HG02970 (cell line): ENCODE results near the gene IL11.

Source experiments
- ATAC-seq: cut with Tn5 transposase; IDR thresholded peaks from one replicate; pipeline ENCODE4 v1.9.1; 2021; ENCODE audit warnings: mild to moderate bottlenecking, moderate library complexity, moderate number of reproducible peaks; ENCODE audit not compliant: unreplicated experiment, low FRiP score

IL11 gene

GRCh38 chr19:55373993-55374757, 3.9 kb upstream of the IL11 start:
- ATAC-seq = no peak

DNA sequence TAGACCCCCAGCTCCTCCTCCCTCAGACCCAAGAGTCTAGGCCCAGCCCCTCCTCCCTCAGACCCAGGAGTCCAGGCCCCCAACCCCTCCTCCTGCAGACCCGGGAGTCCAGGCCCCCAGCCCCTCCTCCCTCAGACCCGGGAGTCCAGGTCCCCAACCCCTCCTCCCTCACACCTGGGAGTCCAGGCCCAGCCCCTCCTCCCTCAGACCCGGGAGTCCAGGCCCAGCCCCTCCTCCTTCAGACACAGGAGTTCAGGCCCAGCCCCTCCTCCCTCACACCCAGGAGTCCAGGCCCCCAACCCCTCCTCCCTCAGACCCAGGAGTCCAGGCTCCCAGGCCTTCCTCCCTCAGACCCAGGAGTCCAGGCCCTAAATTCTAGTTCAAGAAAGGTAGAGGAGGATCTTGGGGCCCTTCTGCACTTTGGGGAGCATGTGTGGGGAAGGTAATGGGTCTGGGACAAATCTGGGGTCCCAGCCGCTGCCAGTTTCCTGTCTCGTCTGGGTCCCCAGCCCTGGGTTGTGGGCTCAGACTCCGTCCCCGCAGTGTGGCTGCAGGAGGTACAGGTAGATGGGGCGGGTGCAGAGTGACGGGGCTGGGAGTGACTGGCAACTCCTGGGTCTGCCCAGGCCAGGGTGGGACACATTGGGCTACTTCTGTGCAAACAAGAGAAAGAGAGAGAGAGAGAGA, 3.2 kb upstream of the IL11 start:
- ATAC-seq = no peak

- ATAC-seq = no peak
These were observed 2.2 kb upstream of the IL11 start for GRCh38 chr19:55372316-55373081.

DNA sequence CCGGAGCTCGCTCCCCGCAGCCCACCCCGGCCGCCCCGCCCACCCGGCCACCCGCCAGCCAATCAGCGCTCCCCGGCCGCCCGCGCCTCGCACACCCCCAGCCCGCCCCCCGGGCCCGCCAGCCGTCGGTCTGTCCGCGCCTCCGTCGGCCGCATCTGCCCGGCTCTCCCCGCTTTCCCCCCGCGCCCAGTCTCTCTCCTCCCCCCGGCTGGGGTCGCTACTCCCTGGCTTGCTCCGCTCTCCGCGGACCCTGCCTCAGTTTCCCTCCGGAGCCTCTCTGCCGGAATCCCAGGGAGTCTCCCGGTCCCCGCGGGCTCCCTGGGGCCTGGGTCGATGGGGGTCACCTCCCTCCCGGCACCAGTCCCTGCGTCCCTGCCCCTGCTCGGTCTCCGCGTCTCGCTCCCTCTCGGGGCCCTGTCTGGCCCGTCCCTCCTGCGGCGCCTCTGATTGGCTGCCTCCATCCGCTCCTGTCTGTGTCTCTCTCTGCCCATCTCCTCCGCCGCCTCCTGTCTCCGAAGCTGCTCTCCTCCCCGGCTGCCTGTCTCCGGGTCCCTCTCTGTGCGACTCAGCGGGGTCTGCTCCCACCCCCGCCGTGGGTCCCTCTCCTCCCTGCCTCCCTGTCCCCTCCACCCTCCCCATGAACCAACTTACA, 484 bp downstream of the IL11 start:
- ATAC-seq = no peak

DNA sequence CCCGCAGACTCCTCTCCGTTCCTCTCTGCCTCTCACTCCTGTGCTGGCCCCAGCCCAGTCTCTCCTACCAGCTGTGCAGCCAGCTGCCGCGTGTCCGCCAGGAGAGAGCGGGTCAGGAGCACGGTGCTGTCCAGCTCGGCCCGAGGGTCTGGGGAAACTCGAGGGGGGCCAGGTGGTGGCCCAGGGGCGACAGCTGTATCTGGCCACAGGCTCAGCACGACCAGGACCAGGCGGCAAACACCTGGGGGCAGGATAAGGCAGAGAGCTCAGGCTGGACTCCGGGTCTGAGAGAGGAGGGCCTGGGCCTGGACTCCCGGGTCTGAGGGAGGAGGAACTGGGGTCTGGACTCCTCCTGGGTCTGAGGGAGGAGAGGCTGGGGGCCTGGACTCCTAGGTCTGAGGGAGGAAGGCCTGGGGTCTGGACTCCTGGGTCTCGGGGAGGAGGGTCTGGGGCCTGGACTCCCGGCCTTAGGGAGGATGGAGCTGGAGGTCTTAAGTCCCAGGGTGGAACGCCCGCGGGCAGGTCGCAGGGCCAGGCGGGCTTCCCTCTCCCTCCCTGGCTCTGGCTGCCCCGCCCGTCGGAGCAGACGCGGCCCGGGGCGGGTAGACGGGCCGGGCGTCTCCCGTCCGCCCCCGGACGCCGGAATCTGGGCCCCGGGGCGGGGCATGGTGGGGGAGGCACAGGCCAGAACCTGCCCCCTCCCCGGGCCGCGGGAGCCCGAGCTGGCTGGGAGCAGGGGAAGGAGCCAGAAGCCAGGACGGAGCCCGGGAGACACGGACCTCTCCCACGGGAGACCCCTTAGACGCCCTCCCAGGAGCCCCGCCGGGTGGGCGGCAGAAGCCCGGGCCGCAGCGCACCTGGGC, 1.3 kb downstream of the IL11 start:
- ATAC-seq = no peak

DNA sequence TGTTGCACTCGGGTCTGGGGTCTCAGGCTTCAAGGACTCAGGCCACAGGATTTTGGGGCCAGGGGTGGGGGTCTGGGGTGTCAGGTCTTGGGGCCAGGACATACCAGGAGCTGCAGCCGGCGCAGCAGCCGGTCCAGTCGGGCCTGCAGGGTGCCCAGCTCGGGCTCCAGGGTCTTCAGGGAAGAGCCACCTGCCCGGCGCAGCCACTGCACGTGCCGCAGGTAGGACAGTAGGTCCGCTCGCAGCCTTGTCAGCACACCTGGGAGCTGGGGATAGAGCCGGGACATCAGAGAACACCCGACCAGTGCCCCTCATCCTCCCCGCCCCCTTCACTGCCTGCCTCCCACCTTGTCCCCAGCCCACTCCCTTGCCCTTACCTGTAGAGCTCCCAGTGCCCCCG, 2.2 kb downstream of the IL11 start:
- ATAC-seq = no peak

DNA sequence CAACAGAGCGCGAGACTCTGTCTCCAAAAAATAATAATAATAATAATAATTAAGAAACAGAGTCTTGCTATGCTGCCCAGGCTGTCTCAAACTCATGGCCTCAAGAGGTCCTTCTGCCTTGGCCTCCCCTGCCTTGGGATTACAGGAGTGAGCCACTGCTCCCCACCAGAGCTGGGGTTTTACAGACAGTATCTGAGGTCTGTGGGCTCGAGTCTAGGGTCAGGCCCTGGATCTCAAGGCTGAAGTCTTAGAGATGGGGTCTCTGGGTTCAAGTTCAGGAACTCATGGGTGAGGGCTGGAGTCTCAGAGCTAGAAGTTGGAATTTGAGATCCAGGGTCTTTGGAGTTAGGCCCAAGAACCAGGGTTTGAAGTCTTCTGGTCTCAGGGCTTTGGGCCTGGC, 3.5 kb downstream of the IL11 start:
- no peak for ATAC-seq

DNA sequence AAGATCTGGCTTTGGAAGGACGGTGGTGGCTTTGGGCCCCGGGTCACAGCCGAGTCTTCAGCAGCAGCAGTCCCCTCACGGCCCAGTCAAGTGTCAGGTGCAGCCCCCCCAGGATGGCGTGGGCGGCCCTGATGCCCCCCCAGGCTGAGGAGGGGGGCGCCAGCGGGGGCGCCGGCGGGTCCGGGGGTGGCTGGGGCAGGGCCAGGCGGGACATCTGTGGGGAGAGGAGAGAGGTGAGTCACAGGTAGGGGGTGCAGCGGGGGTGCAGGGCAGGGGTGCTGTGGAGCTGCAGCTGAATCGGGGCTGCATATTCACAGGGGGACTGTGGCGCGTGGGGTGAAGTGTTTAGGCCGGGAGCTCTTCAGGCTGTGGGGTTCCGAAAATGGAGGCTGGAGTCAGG, 4.3 kb downstream of the IL11 start:
- no peak for ATAC-seq

DNA sequence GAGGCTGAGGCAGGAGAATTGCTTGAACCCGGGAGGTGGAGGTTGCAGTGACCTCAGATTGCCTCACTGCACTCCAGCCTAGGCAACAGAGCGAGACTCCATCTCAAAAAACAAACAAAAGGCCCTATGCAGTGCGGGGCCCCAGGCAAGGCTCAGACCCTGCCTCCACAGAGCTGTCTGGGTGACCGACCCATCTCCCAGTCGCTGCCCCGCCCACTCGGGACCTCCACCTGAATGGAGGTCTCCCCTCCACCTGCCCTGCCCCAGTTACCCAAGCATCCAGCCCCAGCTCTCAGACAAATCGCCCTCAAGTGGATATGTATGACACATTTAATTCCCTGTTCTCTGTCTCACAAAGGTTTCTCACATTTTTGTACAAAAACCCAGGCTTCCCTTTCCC, 5.0 kb downstream of the IL11 start:
- ATAC-seq = no peak

DNA sequence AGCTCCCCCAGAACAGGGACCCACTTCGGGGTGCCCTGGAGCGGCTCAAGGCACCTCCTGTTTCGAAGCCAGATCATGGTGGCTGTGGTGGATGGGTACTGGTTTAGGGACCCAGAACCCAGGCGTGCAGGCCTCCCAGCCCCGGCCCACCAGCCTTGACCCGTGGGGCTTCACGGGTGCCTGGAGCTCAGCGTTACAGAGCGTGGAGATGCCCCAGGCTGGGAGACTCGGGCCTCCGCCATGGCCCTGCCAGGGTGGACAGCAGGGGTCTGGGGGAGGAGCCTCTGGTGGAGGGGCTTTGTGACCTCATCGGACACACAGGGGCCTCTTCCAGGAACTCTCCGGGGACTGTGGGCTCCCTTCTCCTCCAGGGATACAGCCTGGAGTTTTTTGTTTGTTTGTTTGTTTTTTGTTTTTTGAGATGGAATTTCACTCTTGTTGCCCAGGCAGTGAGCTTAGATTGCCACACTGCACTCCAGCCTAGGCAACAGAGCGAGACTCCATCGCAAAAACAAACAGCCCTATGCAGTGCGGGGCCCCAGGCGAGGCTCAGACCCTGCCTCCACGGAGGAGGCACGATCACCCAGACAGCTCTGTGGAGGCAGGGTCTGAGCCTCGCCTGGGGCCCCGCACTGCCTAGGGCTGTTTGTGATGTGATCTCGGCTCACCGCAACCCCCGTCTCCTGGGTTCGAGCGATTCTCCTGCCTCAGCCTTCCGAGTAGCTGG, 7.1 kb downstream of the IL11 start, which contains the start of gene GARIN5B:
Gene GARIN5B, minus strand, starts transcription at position 271 of the 727 bp plus-strand sequence. Its CDS starts 194 bp downstream, at position 77.
- no peak for ATAC-seq

GRCh38 chr19:55362174-55362989, 7.9 kb downstream of the IL11 start:
- ATAC-seq = no peak

GRCh38 chr19:55360902-55361301, 9.4 kb downstream of the IL11 start:
- no peak for ATAC-seq

- ATAC-seq = no peak
These were observed 11.0 kb downstream of the IL11 start for GRCh38 chr19:55358943-55359908.

- ATAC-seq = no peak
These were observed 11.8 kb downstream of the IL11 start for GRCh38 chr19:55358493-55358892.

GRCh38 chr19:55355213-55355821, 14.9 kb downstream of the IL11 start:
- no peak for ATAC-seq

DNA sequence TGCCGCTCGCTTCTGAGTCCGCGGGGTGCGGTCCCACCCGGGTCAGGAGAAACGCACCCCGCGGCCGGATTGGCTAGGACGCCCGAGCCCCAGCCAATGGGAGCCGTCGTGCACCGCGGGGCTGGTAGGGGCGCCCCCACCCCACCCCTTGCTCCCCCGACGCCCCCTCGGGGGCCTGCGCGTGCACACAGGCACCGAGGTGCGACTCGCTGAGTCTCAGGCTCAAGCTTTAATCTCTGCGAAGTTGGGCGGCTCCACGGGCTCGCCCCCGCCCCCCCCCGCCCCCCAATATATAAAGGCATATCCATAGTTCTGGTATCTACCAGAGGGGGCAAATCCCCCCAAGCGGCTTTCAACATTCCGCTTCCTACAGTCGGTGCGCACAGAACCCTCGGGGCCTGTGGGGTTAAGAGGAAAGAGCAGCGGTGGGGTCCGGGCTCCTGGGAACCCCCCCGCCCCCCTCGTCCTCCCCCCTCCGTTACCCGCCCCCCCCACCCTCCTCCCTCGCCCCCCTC, 15.5 kb downstream of the IL11 start, which contains the start of gene COX6B2:
Gene COX6B2, minus strand, starts transcription at position 22 of the 515 bp plus-strand sequence. CDS start 198 bp downstream, outside the sequence.
- no peak for ATAC-seq
